Measurements from ENCODE around the gene CA4.
A peak's percentile ranks its signal among the peaks of the same experiment; 100 is the strongest.
"Not testable (repeated sequence)": the region's sequence is repeated elsewhere in the genome, so short reads cannot be mapped to it uniquely, and the experiment has no call there.

- peak in 1 of 4 donors; percentile 17 for TF ChIP-seq CTCF (IDR thresholded peaks at IDR 0.05)
- not testable (repeated sequence) for TF ChIP-seq POLR2A (IDR thresholded peaks at IDR 0.05)
These were observed 38.1 kb upstream of the CA4 start for GRCh38 chr17:60111661-60112060.

All from right lobe of liver (tissue), 4 donors.